HepG2 (cell line): ENCODE measurements around the gene SLC25A15. TPM values are rescaled to one million over a fixed set of nuclear protein-coding genes. Genes with fewer than 3 reads are reported as not detected.
A peak's percentile ranks its signal among the peaks of the same experiment; 100 is the strongest.

Experiments used
- ARNTL ChIP-seq: sonication (generic); formaldehyde crosslinking; IDR thresholded peaks from 2 replicates; pipeline ENCODE4 v1.4.0; 2020; ENCODE audit warnings: mild to moderate bottlenecking, missing genetic modification reagents
- FOXA3 ChIP-seq: IDR thresholded peaks from 2 replicates; pipeline ENCODE4 v1.6.1; 2016; ENCODE audit warnings: missing genetic modification reagents, missing compliant biosample characterization
- HMGXB4 ChIP-seq, 2 experiments: sonication (generic) in 1 of 2; formaldehyde crosslinking in 1 of 2; IDR thresholded peaks; 2 replicates each; pipeline versions ENCODE4 v1.4.0 to v1.6.1; 2018 to 2020; ENCODE audit warnings: missing genetic modification reagents in 2 of 2, borderline replicate concordance in 1 of 2, low read depth in 1 of 2, mild to moderate bottlenecking in 1 of 2, missing biosample characterization in 1 of 2
- ISX ChIP-seq: sonication (generic); formaldehyde crosslinking; conservative IDR thresholded peaks from 2 replicates; pipeline ENCODE4 v1.5.0; 2020; ENCODE audit warnings: missing genetic modification reagents
- MAFG ChIP-seq: sonication (generic); formaldehyde crosslinking; IDR thresholded peaks from 2 replicates; pipeline ENCODE4 v1.5.1; 2020; ENCODE audit warnings: mild to moderate bottlenecking, missing genetic modification reagents
- PPARG ChIP-seq: conservative IDR thresholded peaks from 2 replicates; pipeline ENCODE4 v1.6.1; 2016; ENCODE audit warnings: missing biosample characterization, missing genetic modification reagents
- SAP130 ChIP-seq: IDR thresholded peaks from 2 replicates; pipeline ENCODE4 v1.6.1; 2016; ENCODE audit warnings: low read depth
- TBX3 ChIP-seq: fragments of 450-650 bp; IDR thresholded peaks from 2 replicates; pipeline ENCODE4 v1.6.1; 2017; ENCODE audit warnings: antibody characterized with exemption, mild to moderate bottlenecking, inconsistent platforms, borderline replicate concordance
- TCF7L2 ChIP-seq: IDR thresholded peaks from 2 replicates; pipeline ENCODE4 v1.6.1; 2011; ENCODE audit warnings: mild to moderate bottlenecking, low read depth, low read length, moderate library complexity
- ZMYM3 ChIP-seq: sonication (generic); formaldehyde crosslinking; IDR thresholded peaks from 2 replicates; pipeline ENCODE4 v1.5.1; 2020; ENCODE audit warnings: mild to moderate bottlenecking, missing genetic modification reagents
- ZNF501 ChIP-seq: sonication (generic); formaldehyde crosslinking; IDR thresholded peaks from 2 replicates; pipeline ENCODE4 v1.5.1; 2020; ENCODE audit warnings: mild to moderate bottlenecking, moderate library complexity, missing genetic modification reagents
- ZNF572 ChIP-seq: sonication (generic); formaldehyde crosslinking; IDR thresholded peaks from 2 replicates; pipeline ENCODE4 v1.5.1; 2020; ENCODE audit warnings: mild to moderate bottlenecking, missing genetic modification reagents
- ZNF792 ChIP-seq: IDR thresholded peaks from 2 replicates; pipeline ENCODE4 v1.6.1; 2016
- ZNF850 ChIP-seq: sonication (generic); formaldehyde crosslinking; conservative IDR thresholded peaks from 2 replicates; pipeline ENCODE4 v1.9.0; 2021; ENCODE audit warnings: mild to moderate bottlenecking, missing genetic modification reagents
- polyA plus RNA-seq, 8 experiments: library from polyadenylated mRNA; depleted of rRNA in 3 of 8; stranded (reverse) in 7 of 8; unstranded in 1 of 8; fragments of >200 nt; fragmentation: Illumina TruSeq in 4 of 8; extraction: Trizol in 4 of 8; gene quantifications; 2 replicates each; pipeline versions ENCODE4 v1.2.1 to v1.2.3, GENCODE V29; 2011 to 2016; ENCODE audit warnings: low read depth in 4 of 8, missing spikeins in 1 of 8, mixed read lengths in 1 of 8; ENCODE audit not compliant: insufficient read depth in 1 of 8
- total RNA-seq, 5 experiments: library from RNA; depleted of rRNA; stranded (reverse); fragments of >200 nt; fragmentation: Illumina TruSeq; extraction: Trizol; gene quantifications; 2 replicates each; pipeline ENCODE4 v1.2.3, GENCODE V29; 2016; ENCODE audit warnings: low read depth in 1 of 5
- TF ChIP-seq, protein P1 (sequence below): fragments of 450-650 bp; IDR thresholded peaks from 2 replicates; pipeline ENCODE4 v1.6.1; 2017; ENCODE audit warnings: mild to moderate bottlenecking
- TF ChIP-seq, protein P2 (sequence below): sonication (generic); formaldehyde crosslinking; IDR thresholded peaks from 2 replicates; pipeline ENCODE4 v1.5.0; 2020; ENCODE audit warnings: mild to moderate bottlenecking, missing genetic modification reagents, borderline replicate concordance

Gene SLC25A15
- total and polyA plus RNA-seq, 2 of the 13 experiments (the other 11 are each of a cell fraction or from before 2014, with no cell fraction given) = 17.3 to 39.1 TPM

DNA sequence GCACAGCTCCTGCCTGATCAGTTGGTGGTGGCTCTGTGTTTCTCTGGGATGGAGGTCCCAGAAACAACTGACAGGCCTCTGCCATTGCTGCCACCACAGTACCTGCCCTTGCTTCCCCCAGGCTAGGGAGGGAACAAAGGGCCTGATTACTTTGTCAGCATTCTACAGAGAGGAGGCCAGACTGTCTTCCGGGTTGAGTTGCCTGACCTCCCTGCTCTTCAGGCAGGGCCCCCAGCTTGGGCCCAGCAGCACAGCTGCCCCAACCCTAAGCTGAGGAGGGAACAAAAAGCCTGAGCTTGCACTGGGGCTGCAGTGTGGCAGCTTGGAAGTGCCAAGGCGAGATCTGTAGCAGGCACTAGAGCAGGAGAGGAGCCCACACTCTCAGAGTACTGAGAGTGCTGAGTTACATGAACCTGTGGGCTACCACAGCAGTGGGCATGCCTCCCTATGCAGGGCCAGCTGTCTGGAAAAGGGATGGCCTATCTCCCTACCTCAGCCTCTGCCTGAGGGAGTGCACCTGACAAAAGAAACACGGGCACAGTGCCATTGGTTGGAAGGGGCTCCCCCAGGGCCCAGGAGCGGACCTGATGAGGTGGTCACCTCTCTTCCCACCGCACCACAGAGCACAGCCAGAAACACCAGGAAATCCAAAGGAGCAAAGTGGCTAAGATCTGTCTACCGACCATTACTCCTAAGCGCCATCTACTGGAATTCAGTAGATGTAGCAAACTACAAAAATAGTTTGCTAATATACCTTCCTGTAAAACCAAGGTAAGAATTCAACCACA, 24.4 kb downstream of the SLC25A15 start (continued):
- TF ChIP-seq, protein P1, sequence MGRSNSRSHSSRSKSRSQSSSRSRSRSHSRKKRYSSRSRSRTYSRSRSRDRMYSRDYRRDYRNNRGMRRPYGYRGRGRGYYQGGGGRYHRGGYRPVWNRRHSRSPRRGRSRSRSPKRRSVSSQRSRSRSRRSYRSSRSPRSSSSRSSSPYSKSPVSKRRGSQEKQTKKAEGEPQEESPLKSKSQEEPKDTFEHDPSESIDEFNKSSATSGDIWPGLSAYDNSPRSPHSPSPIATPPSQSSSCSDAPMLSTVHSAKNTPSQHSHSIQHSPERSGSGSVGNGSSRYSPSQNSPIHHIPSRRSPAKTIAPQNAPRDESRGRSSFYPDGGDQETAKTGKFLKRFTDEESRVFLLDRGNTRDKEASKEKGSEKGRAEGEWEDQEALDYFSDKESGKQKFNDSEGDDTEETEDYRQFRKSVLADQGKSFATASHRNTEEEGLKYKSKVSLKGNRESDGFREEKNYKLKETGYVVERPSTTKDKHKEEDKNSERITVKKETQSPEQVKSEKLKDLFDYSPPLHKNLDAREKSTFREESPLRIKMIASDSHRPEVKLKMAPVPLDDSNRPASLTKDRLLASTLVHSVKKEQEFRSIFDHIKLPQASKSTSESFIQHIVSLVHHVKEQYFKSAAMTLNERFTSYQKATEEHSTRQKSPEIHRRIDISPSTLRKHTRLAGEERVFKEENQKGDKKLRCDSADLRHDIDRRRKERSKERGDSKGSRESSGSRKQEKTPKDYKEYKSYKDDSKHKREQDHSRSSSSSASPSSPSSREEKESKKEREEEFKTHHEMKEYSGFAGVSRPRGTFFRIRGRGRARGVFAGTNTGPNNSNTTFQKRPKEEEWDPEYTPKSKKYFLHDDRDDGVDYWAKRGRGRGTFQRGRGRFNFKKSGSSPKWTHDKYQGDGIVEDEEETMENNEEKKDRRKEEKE = no peak
- TF ChIP-seq ZNF501 (CRISPR knock-in tag) = peak; percentile 43; the same call in 1 of the 2 replicates
- no peak for TF ChIP-seq MAFG (CRISPR knock-in tag)
- no peak for TF ChIP-seq TCF7L2
- TF ChIP-seq ZNF792 (CRISPR knock-in tag) = no peak
- TF ChIP-seq PPARG (CRISPR knock-in tag) = no peak
- TF ChIP-seq, protein P2, sequence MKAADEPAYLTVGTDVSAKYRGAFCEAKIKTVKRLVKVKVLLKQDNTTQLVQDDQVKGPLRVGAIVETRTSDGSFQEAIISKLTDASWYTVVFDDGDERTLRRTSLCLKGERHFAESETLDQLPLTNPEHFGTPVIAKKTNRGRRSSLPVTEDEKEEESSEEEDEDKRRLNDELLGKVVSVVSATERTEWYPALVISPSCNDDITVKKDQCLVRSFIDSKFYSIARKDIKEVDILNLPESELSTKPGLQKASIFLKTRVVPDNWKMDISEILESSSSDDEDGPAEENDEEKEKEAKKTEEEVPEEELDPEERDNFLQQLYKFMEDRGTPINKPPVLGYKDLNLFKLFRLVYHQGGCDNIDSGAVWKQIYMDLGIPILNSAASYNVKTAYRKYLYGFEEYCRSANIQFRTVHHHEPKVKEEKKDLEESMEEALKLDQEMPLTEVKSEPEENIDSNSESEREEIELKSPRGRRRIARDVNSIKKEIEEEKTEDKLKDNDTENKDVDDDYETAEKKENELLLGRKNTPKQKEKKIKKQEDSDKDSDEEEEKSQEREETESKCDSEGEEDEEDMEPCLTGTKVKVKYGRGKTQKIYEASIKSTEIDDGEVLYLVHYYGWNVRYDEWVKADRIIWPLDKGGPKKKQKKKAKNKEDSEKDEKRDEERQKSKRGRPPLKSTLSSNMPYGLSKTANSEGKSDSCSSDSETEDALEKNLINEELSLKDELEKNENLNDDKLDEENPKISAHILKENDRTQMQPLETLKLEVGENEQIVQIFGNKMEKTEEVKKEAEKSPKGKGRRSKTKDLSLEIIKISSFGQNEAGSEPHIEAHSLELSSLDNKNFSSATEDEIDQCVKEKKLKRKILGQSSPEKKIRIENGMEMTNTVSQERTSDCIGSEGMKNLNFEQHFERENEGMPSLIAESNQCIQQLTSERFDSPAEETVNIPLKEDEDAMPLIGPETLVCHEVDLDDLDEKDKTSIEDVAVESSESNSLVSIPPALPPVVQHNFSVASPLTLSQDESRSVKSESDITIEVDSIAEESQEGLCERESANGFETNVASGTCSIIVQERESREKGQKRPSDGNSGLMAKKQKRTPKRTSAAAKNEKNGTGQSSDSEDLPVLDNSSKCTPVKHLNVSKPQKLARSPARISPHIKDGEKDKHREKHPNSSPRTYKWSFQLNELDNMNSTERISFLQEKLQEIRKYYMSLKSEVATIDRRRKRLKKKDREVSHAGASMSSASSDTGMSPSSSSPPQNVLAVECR = no peak
- no peak for TF ChIP-seq ZMYM3 (CRISPR knock-in tag)
- TF ChIP-seq HMGXB4 (CRISPR knock-in tag; IDR thresholded peaks at IDR 0.05; ENCODE audit: borderline replicate concordance in 1 of 2, low read depth in 1 of 2) = peak in 1 of 2 experiments; percentile 45; a peak in 2 of 4 replicates
- TF ChIP-seq ISX (CRISPR knock-in tag) = no peak
- TF ChIP-seq TBX3 = no peak
- TF ChIP-seq ZNF572 = no peak
- TF ChIP-seq ARNTL (CRISPR knock-in tag) = no peak
- no peak for TF ChIP-seq FOXA3 (CRISPR knock-in tag)
- TF ChIP-seq ZNF850 (CRISPR knock-in tag) = no peak
- TF ChIP-seq SAP130 (CRISPR knock-in tag) = peak; percentile 3; the same call in 1 of the 2 replicates
